ENCODE data around the gene ENO1.

DNA sequence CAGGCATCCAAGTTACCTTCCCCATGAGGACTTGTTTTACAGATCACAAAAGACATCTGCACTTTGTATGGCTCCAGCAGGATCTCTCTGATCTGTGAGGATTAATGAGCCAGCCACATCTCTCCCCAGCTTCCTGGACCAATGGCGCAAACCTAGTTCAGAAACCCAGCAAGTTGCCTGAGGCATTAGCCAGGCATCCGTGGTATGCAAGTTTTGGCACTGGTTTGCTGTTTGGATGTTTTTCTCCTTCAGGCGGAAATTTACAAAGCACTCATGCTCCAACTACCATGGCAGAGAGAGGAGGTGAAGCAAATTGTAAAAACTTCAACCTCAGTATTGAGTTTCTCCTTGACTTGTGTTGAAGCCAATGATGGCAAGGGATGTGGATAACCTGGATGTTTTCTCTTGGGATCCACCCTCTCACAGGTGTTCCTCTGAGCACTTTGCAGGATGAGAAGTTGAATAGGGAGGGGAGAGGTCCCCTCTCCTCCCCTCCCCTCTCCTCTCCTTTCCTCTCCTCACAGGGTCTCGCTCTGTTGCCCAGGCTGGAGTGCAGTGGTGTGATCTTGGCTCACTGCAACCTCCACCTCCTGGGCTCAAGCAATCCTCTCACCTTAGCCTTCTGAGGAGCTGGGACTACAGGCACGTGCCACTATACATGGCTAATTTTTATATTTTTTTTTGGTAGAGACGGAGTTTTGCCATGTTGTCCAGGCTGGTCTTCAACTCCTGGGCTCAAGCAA, 25.6 kb upstream of the ENO1 start:
- TF ChIP-seq, protein P1, sequence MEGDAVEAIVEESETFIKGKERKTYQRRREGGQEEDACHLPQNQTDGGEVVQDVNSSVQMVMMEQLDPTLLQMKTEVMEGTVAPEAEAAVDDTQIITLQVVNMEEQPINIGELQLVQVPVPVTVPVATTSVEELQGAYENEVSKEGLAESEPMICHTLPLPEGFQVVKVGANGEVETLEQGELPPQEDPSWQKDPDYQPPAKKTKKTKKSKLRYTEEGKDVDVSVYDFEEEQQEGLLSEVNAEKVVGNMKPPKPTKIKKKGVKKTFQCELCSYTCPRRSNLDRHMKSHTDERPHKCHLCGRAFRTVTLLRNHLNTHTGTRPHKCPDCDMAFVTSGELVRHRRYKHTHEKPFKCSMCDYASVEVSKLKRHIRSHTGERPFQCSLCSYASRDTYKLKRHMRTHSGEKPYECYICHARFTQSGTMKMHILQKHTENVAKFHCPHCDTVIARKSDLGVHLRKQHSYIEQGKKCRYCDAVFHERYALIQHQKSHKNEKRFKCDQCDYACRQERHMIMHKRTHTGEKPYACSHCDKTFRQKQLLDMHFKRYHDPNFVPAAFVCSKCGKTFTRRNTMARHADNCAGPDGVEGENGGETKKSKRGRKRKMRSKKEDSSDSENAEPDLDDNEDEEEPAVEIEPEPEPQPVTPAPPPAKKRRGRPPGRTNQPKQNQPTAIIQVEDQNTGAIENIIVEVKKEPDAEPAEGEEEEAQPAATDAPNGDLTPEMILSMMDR (IDR thresholded peaks at IDR 0.05): no peak
- no peak for TF ChIP-seq POLR2A (IDR thresholded peaks at IDR 0.05)
